Tibial artery (tissue), 4 donors: Measurements from ENCODE around the gene MEF2D.

ENCODE experiments used
- DNase-seq, 2 donors: peaks; one replicate each; pipeline ENCODE4 v3.0.0-alpha.2; 2019
- H3K27ac ChIP-seq, 2 donors: fragments of 200-600 bp; sonication (generic) in 1 of 2; 1 replicate in 1 of 2; 2 replicates in 1 of 2; pipeline ENCODE4 v1.5.1; 2018 to 2019; ENCODE audit warnings: mild to moderate bottlenecking in 1 of 2
- H3K27me3 ChIP-seq, 2 donors: fragments of 200-600 bp; sonication (generic) in 1 of 2; one replicate each; pipeline versions ENCODE4 v1.5.1 to v1.6.0; 2016 to 2019
- H3K36me3 ChIP-seq, 3 donors: fragments of 200-600 bp; sonication (generic) in 2 of 3; one replicate each; pipeline ENCODE4 v1.5.1; 2016 to 2019; ENCODE audit warnings: mild to moderate bottlenecking in 2 of 3
- H3K4me1 ChIP-seq, 4 donors: fragments of 200-600 bp; sonication (generic) in 2 of 4; 1 replicate in 3 of 4; 2 replicates in 1 of 4; pipeline ENCODE4 v1.5.1; 2016 to 2019
- H3K4me3 ChIP-seq, 2 donors: fragments of 200-600 bp; sonication (generic) in 1 of 2; 1 replicate in 1 of 2; 2 replicates in 1 of 2; pipeline ENCODE4 v1.5.1; 2018 to 2019; ENCODE audit warnings: mild to moderate bottlenecking in 2 of 2
- H3K9me3 ChIP-seq, 3 donors: fragments of 200-600 bp; sonication (generic) in 1 of 3; one replicate each; pipeline ENCODE4 v1.5.1; 2016 to 2019
- CTCF ChIP-seq, 2 experiments: fragments of 200-600 bp in 1 of 2; fragments of 450-650 bp in 1 of 2; IDR thresholded peaks; one replicate each; pipeline ENCODE4 v1.5.1; 2017 to 2019; ENCODE audit warnings: antibody characterized with exemption in 2 of 2, mild to moderate bottlenecking in 1 of 2, moderate library complexity in 1 of 2
- intact Hi-C: fragments of 100-400 bp; cut with DNase I; formaldehyde crosslinking; loops from one replicate; pipeline ENCODE4 v1.15.0; 2023; ENCODE audit warnings: low total_unique reads

MEF2D gene

GRCh38 chr1:156436141-156437036 is 64.2 kb downstream of the MEF2D start:
- no peak for TF ChIP-seq CTCF (IDR thresholded peaks at IDR 0.05)
- intact Hi-C loops = no loop called here
- Histone ChIP-seq H3K4me1 (peaks cover 0 to 18% (median 16%) of the 10 kb centered on the region in 4 donors), H3K9me3 (no peaks in the 10 kb centered on the region), H3K27me3 (peaks cover 8 to 99% of the 10 kb centered on the region in 2 donors), H3K4me3 (peak overlapping the region; percentile 22 to 47), H3K27ac (no peak overlapping the region), H3K36me3 (no peaks in the 10 kb centered on the region)
- DNase-seq = no peak

GRCh38 chr1:156435545-156436140 is 64.9 kb downstream of the MEF2D start:
- intact Hi-C loops = no loop called here

GRCh38 chr1:156434989-156435544 is 65.5 kb downstream of the MEF2D start:
- no peak overlapping the region for H3K27ac ChIP-seq
- no peaks in the 10 kb centered on the region for H3K9me3 ChIP-seq
- intact Hi-C loops = no loop called here
- H3K4me1 ChIP-seq = peaks cover 0 to 18% (median 16%) of the 10 kb centered on the region in 4 donors
- DNase-seq = no peak
- no peaks in the 10 kb centered on the region for H3K36me3 ChIP-seq
- TF ChIP-seq CTCF (IDR thresholded peaks at IDR 0.05) = no peak
- peaks cover 8 to 99% of the 10 kb centered on the region in 2 donors for H3K27me3 ChIP-seq
- peak overlapping the region; percentile 22 to 47 for H3K4me3 ChIP-seq

More at GRCh38 chr1:156435545-156436140, 64.9 kb downstream of the MEF2D start:
- peak overlapping the region; percentile 22 to 47 for H3K4me3 ChIP-seq
- no peak for TF ChIP-seq CTCF (IDR thresholded peaks at IDR 0.05)
- no peak for DNase-seq
- peaks cover 8 to 99% of the 10 kb centered on the region in 2 donors for H3K27me3 ChIP-seq
- no peaks in the 10 kb centered on the region for H3K9me3 ChIP-seq
- no peaks in the 10 kb centered on the region for H3K36me3 ChIP-seq
- no peak overlapping the region for H3K27ac ChIP-seq
- peaks cover 0 to 18% (median 16%) of the 10 kb centered on the region in 4 donors for H3K4me1 ChIP-seq

- Histone ChIP-seq H3K9me3 (no peaks in the 10 kb centered on the region), H3K36me3 (no peaks in the 10 kb centered on the region), H3K27me3 (peaks cover 8 to 99% of the 10 kb centered on the region in 2 donors), H3K27ac (no peak overlapping the region), H3K4me1 (peaks cover 0 to 18% (median 16%) of the 10 kb centered on the region in 4 donors), H3K4me3 (no peak overlapping the region)
- no peak for DNase-seq
- TF ChIP-seq CTCF (IDR thresholded peaks at IDR 0.05) = no peak
- intact Hi-C loops = no loop called here
These were observed 67.0 kb downstream of the MEF2D start for GRCh38 chr1:156433602-156434001.

- DNase-seq = no peak
- no peak overlapping the region for H3K4me3 ChIP-seq
- intact Hi-C loops = no loop called here
- H3K36me3 ChIP-seq = no peaks in the 10 kb centered on the region
- H3K9me3 ChIP-seq = no peaks in the 10 kb centered on the region
- H3K27ac ChIP-seq = no peak overlapping the region
- no peak for TF ChIP-seq CTCF (IDR thresholded peaks at IDR 0.05)
- H3K4me1 ChIP-seq = peaks cover 0 to 18% (median 16%) of the 10 kb centered on the region in 4 donors
- peaks cover 8 to 99% of the 10 kb centered on the region in 2 donors for H3K27me3 ChIP-seq
These were observed 67.5 kb downstream of the MEF2D start for GRCh38 chr1:156433032-156433431.
